Neural cell (in vitro differentiated cells): Measurements from ENCODE around the gene KRTAP3-3.

ENCODE experiments used
- EP300 ChIP-seq: fragments of 450-650 bp; conservative IDR thresholded peaks from 2 replicates; pipeline ENCODE4 v1.6.1; 2014; ENCODE audit warnings: antibody characterized with exemption, mild to moderate bottlenecking, moderate library complexity; ENCODE audit not compliant: poor library complexity, severe bottlenecking
- EZH2 ChIP-seq: fragments of 200-600, 300-800 bp; shearing (Covaris generic), sonication (generic); IDR thresholded peaks from 2 replicates; pipeline ENCODE4 v1.6.1; 2014; ENCODE audit warnings: antibody characterized with exemption, low read length, borderline replicate concordance, mild to moderate bottlenecking; ENCODE audit not compliant: insufficient read depth, poor library complexity, severe bottlenecking
- MXI1 ChIP-seq: fragments of 450-650 bp; conservative IDR thresholded peaks from 2 replicates; pipeline ENCODE4 v1.6.1; 2014; ENCODE audit warnings: antibody characterized with exemption, mild to moderate bottlenecking; ENCODE audit not compliant: poor library complexity, severe bottlenecking
- POLR2AphosphoS5 ChIP-seq: IDR thresholded peaks from 2 replicates; pipeline ENCODE4 v1.6.1; 2012
- RAD21 ChIP-seq: fragments of 450-650 bp; conservative IDR thresholded peaks from 2 replicates; pipeline ENCODE4 v1.6.1; 2014; ENCODE audit warnings: antibody characterized with exemption, mild to moderate bottlenecking, moderate library complexity
- REST ChIP-seq: IDR thresholded peaks from 2 replicates; pipeline ENCODE4 v1.6.1; 2012; ENCODE audit warnings: borderline replicate concordance
- SMC3 ChIP-seq: fragments of 450-650 bp; conservative IDR thresholded peaks from 2 replicates; pipeline ENCODE4 v1.6.1; 2014; ENCODE audit warnings: antibody characterized with exemption, mild to moderate bottlenecking, moderate library complexity; ENCODE audit not compliant: poor library complexity
- TAF1 ChIP-seq: IDR thresholded peaks from 2 replicates; pipeline ENCODE4 v1.6.1; 2012; ENCODE audit warnings: low read depth
- TF ChIP-seq, protein P1 (sequence below): fragments of 450-650 bp; IDR thresholded peaks from 2 replicates; pipeline ENCODE4 v1.5.1; 2014; ENCODE audit warnings: antibody characterized with exemption, mild to moderate bottlenecking, moderate library complexity; ENCODE audit not compliant: poor library complexity, severe bottlenecking

DNA sequence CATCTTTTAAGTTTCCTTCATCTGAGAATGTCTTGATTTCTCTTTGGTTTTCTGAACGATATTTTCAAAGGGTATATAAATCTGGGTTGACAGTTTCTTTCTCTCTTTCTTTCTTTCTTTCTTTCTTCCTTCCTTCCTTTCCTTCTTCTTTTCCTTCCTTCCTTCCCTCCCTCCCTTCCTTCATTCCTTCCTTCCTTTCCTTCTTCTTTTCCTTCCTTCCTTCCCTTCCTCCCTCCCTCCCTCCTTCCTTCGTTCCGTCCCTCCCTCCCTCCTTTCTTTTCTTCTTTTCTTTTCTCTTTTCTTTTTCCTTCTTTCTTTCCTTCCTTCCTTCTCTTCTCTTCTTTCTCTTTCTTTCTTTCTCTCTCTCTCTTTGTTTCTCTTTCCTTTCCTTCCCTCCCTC is 19.6 kb downstream of the KRTAP3-3 start:
- TF ChIP-seq EZH2: no peak
- no peak for TF ChIP-seq TAF1
- TF ChIP-seq, protein P1, sequence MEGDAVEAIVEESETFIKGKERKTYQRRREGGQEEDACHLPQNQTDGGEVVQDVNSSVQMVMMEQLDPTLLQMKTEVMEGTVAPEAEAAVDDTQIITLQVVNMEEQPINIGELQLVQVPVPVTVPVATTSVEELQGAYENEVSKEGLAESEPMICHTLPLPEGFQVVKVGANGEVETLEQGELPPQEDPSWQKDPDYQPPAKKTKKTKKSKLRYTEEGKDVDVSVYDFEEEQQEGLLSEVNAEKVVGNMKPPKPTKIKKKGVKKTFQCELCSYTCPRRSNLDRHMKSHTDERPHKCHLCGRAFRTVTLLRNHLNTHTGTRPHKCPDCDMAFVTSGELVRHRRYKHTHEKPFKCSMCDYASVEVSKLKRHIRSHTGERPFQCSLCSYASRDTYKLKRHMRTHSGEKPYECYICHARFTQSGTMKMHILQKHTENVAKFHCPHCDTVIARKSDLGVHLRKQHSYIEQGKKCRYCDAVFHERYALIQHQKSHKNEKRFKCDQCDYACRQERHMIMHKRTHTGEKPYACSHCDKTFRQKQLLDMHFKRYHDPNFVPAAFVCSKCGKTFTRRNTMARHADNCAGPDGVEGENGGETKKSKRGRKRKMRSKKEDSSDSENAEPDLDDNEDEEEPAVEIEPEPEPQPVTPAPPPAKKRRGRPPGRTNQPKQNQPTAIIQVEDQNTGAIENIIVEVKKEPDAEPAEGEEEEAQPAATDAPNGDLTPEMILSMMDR: no peak
- no peak for TF ChIP-seq MXI1
- TF ChIP-seq POLR2AphosphoS5: no peak
- no peak for TF ChIP-seq EP300
- no peak for TF ChIP-seq REST
- TF ChIP-seq RAD21: no peak
- TF ChIP-seq SMC3: no peak
